Lung (tissue), 12 donors: Measurements from ENCODE around the gene CHST11. TPM values are rescaled to one million over a fixed set of nuclear protein-coding genes. Genes with fewer than 3 reads are reported as not detected.

Source experiments
- ATAC-seq: fragments of 200-7000 bp; cut with Tn5 transposase; one replicate; pipeline ENCODE4 v1.9.1; 2020; ENCODE audit warnings: moderate number of reproducible peaks; ENCODE audit not compliant: insufficient read depth, low FRiP score
- DNase-seq, 3 donors: peaks; one replicate each; pipeline ENCODE4 v3.0.0-alpha.2; 2013 to 2017
- H3K27ac ChIP-seq, 2 donors: one replicate each; pipeline ENCODE4 v1.5.1; 2013; ENCODE audit warnings: mild to moderate bottlenecking in 2 of 2, moderate library complexity in 2 of 2, control low read depth in 1 of 2, inconsistent platforms in 1 of 2, low read depth in 1 of 2, low read length in 1 of 2
- H3K27me3 ChIP-seq, 3 donors: one replicate each; pipeline ENCODE4 v1.5.1; 2013; ENCODE audit warnings: low read length in 2 of 3; ENCODE audit not compliant: control insufficient read depth in 3 of 3, insufficient read depth in 3 of 3
- H3K36me3 ChIP-seq, 4 donors: one replicate each; pipeline ENCODE4 v1.5.1; 2013; ENCODE audit warnings: low read length in 4 of 4, mild to moderate bottlenecking in 1 of 4, moderate library complexity in 1 of 4; ENCODE audit not compliant: control insufficient read depth in 4 of 4, insufficient read depth in 4 of 4
- H3K4me1 ChIP-seq, 5 donors: one replicate each; pipeline ENCODE4 v1.5.1; 2013; ENCODE audit warnings: low read length in 5 of 5, mild to moderate bottlenecking in 2 of 5, moderate library complexity in 1 of 5; ENCODE audit not compliant: control insufficient read depth in 5 of 5, insufficient read depth in 5 of 5
- H3K4me3 ChIP-seq: one replicate; pipeline ENCODE4 v1.5.1; 2013; ENCODE audit warnings: mild to moderate bottlenecking, control low read depth, moderate library complexity
- H3K9ac ChIP-seq, 2 donors: one replicate each; pipeline ENCODE4 v1.5.1; 2013; ENCODE audit warnings: low read length in 2 of 2, control low read depth in 1 of 2; ENCODE audit not compliant: insufficient read depth in 1 of 2
- H3K9me3 ChIP-seq, 4 donors: one replicate each; pipeline ENCODE4 v1.5.1; 2013; ENCODE audit warnings: low read length in 3 of 4, mild to moderate bottlenecking in 1 of 4, moderate library complexity in 1 of 4; ENCODE audit not compliant: control insufficient read depth in 4 of 4, insufficient read depth in 3 of 4
- CTCF ChIP-seq: IDR thresholded peaks from 2 replicates; pipeline ENCODE4 v1.5.1; 2012; ENCODE audit warnings: mild to moderate bottlenecking; ENCODE audit errors: control extremely low read depth, extremely low read depth
- WGBS, 2 donors: extraction: QIAGEN DNeasy Blood & Tissue Kit; methylation state at CpG; one replicate each; pipeline ENCODE4 v1.1.7; 2013; 5-methylcytosine and 5-hydroxymethylcytosine counted together
- polyA plus RNA-seq, 2 donors: library from polyadenylated mRNA; stranded (reverse); fragments of 200-250 nt; gene quantifications; one replicate each; pipeline ENCODE4 v1.2.1, GENCODE V29; 2013
- total RNA-seq, 2 donors: library from RNA; depleted of rRNA in 1 of 2; stranded (reverse); fragments of >200 nt in 1 of 2; gene quantifications; one replicate each; pipeline ENCODE4 v1.2.1, GENCODE V29; 2014 to 2021
- donor health status: control.
- donor health status: control.
- donor health status: Bipolar disorder and iron deficiency.
- donor health status: healthy.
- donor health status: DM: yes; HTN: yes; CAD: no.

CHST11 gene
- total and polyA plus RNA-seq, 4 donors: 9.0 to 63.2 (median 27.7) TPM

DNA sequence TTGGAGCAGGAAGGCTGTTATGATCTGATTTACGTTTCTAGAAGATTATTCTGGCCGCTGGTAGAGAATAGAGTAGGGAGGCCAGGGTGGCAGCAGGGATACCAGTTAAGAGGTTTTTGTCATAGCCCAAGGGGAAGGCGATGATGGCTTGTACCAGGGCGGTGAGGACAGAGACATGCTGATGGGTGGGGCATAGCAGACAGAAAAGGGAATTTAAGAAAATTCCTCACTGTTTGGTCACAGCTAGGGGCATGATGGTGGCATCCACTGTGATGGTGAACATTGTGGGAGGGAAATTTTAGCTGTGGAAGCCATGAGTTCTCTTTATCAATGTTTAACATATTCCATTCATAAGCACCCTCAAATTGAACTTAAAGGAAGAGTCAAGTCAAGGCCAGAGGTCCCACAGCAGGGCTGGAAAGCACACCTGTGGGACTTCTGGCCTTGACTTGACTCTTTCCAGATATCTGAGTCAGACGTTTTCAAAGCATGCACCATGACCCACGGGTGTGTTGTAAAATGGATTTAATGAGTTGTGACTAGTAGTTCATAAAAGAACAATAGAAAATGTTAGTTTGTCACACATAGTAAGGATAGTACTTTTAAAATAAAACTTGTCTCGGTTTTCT, 134.6 kb downstream of the CHST11 start:
- TF ChIP-seq CTCF: no peak
- Histone ChIP-seq H3K9me3 (no peaks in the 10 kb centered on the region), H3K27ac (no peak overlapping the region), H3K4me3 (no peak overlapping the region), H3K36me3 (no peaks in the 10 kb centered on the region), H3K9ac (no peak overlapping the region), H3K4me1 (no peaks in the 10 kb centered on the region), H3K27me3 (no peaks in the 10 kb centered on the region)
- ATAC-seq: no peak
- WGBS, 2 donors: 74 to 80% methylated on average over 7 of the region's 7 CpGs
- DNase-seq: no peak

DNA sequence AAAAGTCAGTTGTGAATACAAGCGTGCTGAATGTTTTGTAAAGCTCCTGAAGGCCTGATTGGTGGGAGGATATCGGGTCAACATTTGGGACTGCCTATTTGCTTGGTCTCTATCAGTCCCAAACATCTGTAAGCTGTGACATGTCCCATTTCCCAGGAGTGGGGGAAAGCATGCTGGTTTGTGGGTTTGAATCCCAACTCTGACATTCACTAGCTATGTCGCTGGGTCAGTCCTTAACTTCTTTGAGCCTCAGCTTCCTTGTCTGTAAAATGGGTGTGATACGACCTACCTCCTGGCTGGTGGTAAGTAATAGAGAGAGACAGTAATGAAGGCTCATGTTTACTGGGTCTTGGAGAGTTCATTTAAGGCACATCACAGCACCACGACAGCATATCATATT, 136.7 kb downstream of the CHST11 start:
- no peak for TF ChIP-seq CTCF
- DNase-seq: no peak

GRCh38 chr12:104596134-104596799, 139.5 kb downstream of the CHST11 start:
- Histone ChIP-seq H3K27ac (no peak overlapping the region), H3K36me3 (no peaks in the 10 kb centered on the region), H3K9me3 (no peaks in the 10 kb centered on the region), H3K9ac (no peak overlapping the region), H3K4me1 (peaks cover 0 to 6% (median 3%) of the 10 kb centered on the region in 5 donors), H3K4me3 (no peak overlapping the region), H3K27me3 (no peaks in the 10 kb centered on the region)
- ATAC-seq (peak; percentile 51), DNase-seq (peak in 2 of 3 donors; percentile 27 to 67)
- 55 to 63% methylated on average over 12 of the region's 12 CpGs for WGBS, 2 donors
- TF ChIP-seq CTCF: no peak

More for the DNA sequence above, 136.7 kb downstream of the CHST11 start:
- H3K27me3 ChIP-seq: no peaks in the 10 kb centered on the region
- H3K4me3 ChIP-seq: no peak overlapping the region
- H3K36me3 ChIP-seq: no peaks in the 10 kb centered on the region
- 78 to 97% methylated on average over 5 of the region's 5 CpGs for WGBS, 2 donors
- no peak overlapping the region for H3K9ac ChIP-seq
- no peaks in the 10 kb centered on the region for H3K9me3 ChIP-seq
- peaks cover 0 to 5% (median 0%) of the 10 kb centered on the region in 5 donors for H3K4me1 ChIP-seq
- no peak overlapping the region for H3K27ac ChIP-seq
- ATAC-seq: no peak
